GM23338 (cell line): ENCODE measurements around the gene OMD. TPM values are rescaled to one million over a fixed set of nuclear protein-coding genes. Genes with fewer than 3 reads are reported as not detected.

Source experiments
- ATAC-seq: fragments of 200-7000 bp; cut with Tn5 transposase; 3 replicates; pipeline ENCODE4 v1.9.1; 2020
- DNase-seq: peaks from one replicate; pipeline ENCODE4 v3.0.0-alpha.2; 2015; ENCODE audit warnings: low spot score
- H2AFZ ChIP-seq: fragments of 200-600 bp; sonication (generic); 2 replicates; pipeline ENCODE4 v1.8.0; 2016; ENCODE audit warnings: antibody characterized with exemption, mild to moderate bottlenecking, moderate library complexity
- H3F3A ChIP-seq: fragments of 200-600 bp; sonication (generic); replicated peaks from 2 replicates; pipeline ENCODE4 v1.8.0; 2017; ENCODE audit warnings: antibody characterized with exemption, mixed run types, low read depth
- H3K27ac ChIP-seq: fragments of 200-600 bp; sonication (generic); 2 replicates; pipeline ENCODE4 v1.6.1; 2016; ENCODE audit warnings: low read depth
- H3K27me3 ChIP-seq: fragments of 200-600 bp; sonication (generic); 2 replicates; pipeline ENCODE4 v1.8.0; 2016; ENCODE audit warnings: mild to moderate bottlenecking, mixed run types, moderate library complexity; ENCODE audit not compliant: insufficient read depth
- H3K36me3 ChIP-seq: fragments of 200-600 bp; sonication (generic); 2 replicates; pipeline ENCODE4 v1.8.0; 2016; ENCODE audit warnings: mild to moderate bottlenecking; ENCODE audit not compliant: insufficient read depth
- H3K4me1 ChIP-seq: fragments of 200-600 bp; sonication (generic); 2 replicates; pipeline ENCODE4 v1.8.0; 2016; ENCODE audit warnings: mild to moderate bottlenecking, moderate library complexity; ENCODE audit not compliant: insufficient read depth
- H3K4me2 ChIP-seq: fragments of 200-600 bp; sonication (generic); 2 replicates; pipeline ENCODE4 v1.7.1; 2017; ENCODE audit warnings: mixed run types
- H3K4me3 ChIP-seq: fragments of 200-600 bp; sonication (generic); 2 replicates; pipeline ENCODE4 v1.6.1; 2016; ENCODE audit warnings: mixed run types
- H3K79me2 ChIP-seq: fragments of 200-600 bp; sonication (generic); replicated peaks from 2 replicates; pipeline ENCODE4 v1.8.0; 2017; ENCODE audit warnings: mild to moderate bottlenecking; ENCODE audit not compliant: insufficient read depth
- H3K9me2 ChIP-seq: fragments of 200-600 bp; sonication (generic); 2 replicates; pipeline ENCODE4 v1.8.0; 2017; ENCODE audit not compliant: insufficient read depth
- H4K20me1 ChIP-seq: fragments of 200-600 bp; sonication (generic); replicated peaks from 2 replicates; pipeline ENCODE4 v1.8.0; 2017; ENCODE audit warnings: mild to moderate bottlenecking; ENCODE audit not compliant: insufficient read depth
- H3K27ac Mint-ChIP-seq: 2 replicates; pipeline ENCODE4 v1.8.0; 2020; ENCODE audit warnings: inconsistent platforms, mild to moderate bottlenecking, moderate library complexity, mixed read lengths
- H3K27me3 Mint-ChIP-seq: 3 replicates; pipeline ENCODE4 v1.8.0; 2022; ENCODE audit warnings: low read depth, mild to moderate bottlenecking, moderate library complexity, mixed read lengths, inconsistent platforms; ENCODE audit not compliant: insufficient read depth, poor library complexity
- H3K36me3 Mint-ChIP-seq: 3 replicates; pipeline ENCODE4 v1.8.0; 2021; ENCODE audit warnings: low read depth, mild to moderate bottlenecking, inconsistent platforms, moderate library complexity, mixed read lengths
- H3K4me1 Mint-ChIP-seq: 3 replicates; pipeline ENCODE4 v1.8.0; 2020; ENCODE audit warnings: mild to moderate bottlenecking, inconsistent platforms, mixed read lengths
- H3K4me3 Mint-ChIP-seq: 3 replicates; pipeline ENCODE4 v1.8.0; 2021; ENCODE audit warnings: moderate library complexity, mild to moderate bottlenecking, inconsistent platforms, mixed read lengths
- H3K9me3 Mint-ChIP-seq: 3 replicates; pipeline ENCODE4 v1.8.0; 2020; ENCODE audit warnings: moderate library complexity, mild to moderate bottlenecking, inconsistent platforms, mixed read lengths
- CTCF ChIP-seq, 2 experiments: fragments of 200-600 bp in 1 of 2; sonication (generic) in 1 of 2; conservative IDR thresholded peaks; 2 replicates each; pipeline versions ENCODE4 v1.5.1 to v1.6.1; 2016 to 2017; ENCODE audit warnings: antibody characterized with exemption in 2 of 2, low read depth in 2 of 2, mild to moderate bottlenecking in 2 of 2, moderate library complexity in 1 of 2
- ETS1 ChIP-seq: IDR thresholded peaks from 2 replicates; pipeline ENCODE4 v1.6.1; 2016; ENCODE audit warnings: antibody characterized with exemption
- EZH2 ChIP-seq: fragments of 200-600 bp; sonication (generic); IDR thresholded peaks from one replicate; pipeline ENCODE4 v1.8.0; 2017; ENCODE audit warnings: antibody characterized with exemption, mild to moderate bottlenecking, low read depth; ENCODE audit not compliant: unreplicated experiment
- EZH2phosphoT487 ChIP-seq: fragments of 200-600 bp; sonication (generic); IDR thresholded peaks from one replicate; pipeline ENCODE4 v1.8.1; 2018; ENCODE audit warnings: antibody characterized with exemption; ENCODE audit not compliant: unreplicated experiment
- JUNB ChIP-seq: IDR thresholded peaks from one replicate; pipeline ENCODE4 v1.6.1; 2016; ENCODE audit warnings: antibody characterized with exemption; ENCODE audit not compliant: unreplicated experiment
- NANOG ChIP-seq: IDR thresholded peaks from 2 replicates; pipeline ENCODE4 v1.6.1; 2016; ENCODE audit warnings: antibody characterized with exemption, borderline replicate concordance
- POLR2AphosphoS5 ChIP-seq: IDR thresholded peaks from 2 replicates; pipeline ENCODE4 v1.6.1; 2016; ENCODE audit warnings: antibody characterized with exemption, low read depth
- REST ChIP-seq: IDR thresholded peaks from one replicate; pipeline ENCODE4 v1.6.1; 2018; ENCODE audit warnings: antibody characterized with exemption; ENCODE audit not compliant: unreplicated experiment
- STAT1 ChIP-seq: IDR thresholded peaks from one replicate; pipeline ENCODE4 v1.6.1; 2016; ENCODE audit warnings: antibody characterized with exemption; ENCODE audit not compliant: unreplicated experiment
- ZNF114 ChIP-seq: fragments of 250-450 bp; sonication (Bioruptor Pico); IDR thresholded peaks from 2 replicates; pipeline ENCODE4 v1.5.0; 2020; ENCODE audit warnings: mild to moderate bottlenecking, moderate library complexity
- polyA plus RNA-seq: library from polyadenylated mRNA; unstranded; fragments of >200 nt; fragmentation: Nextera tagmentation; extraction: Ambion mirVana; gene quantifications from 2 replicates; pipeline ENCODE4 v1.2.1, GENCODE V29; 2016
- total RNA-seq: library from RNA; depleted of rRNA; stranded (reverse); fragments of >200 nt; shearing (Covaris generic); gene quantifications from 2 replicates; pipeline ENCODE4 v1.2.3, GENCODE V29; 2014

OMD gene
- total and polyA plus RNA-seq, 2 experiments from 2014 or later, result 1.1 TPM; not detected in 1

- H3K4me3 Mint-ChIP-seq, result no peak overlapping the region
- H3K4me1 Mint-ChIP-seq, result no peaks in the 10 kb centered on the region
- Histone ChIP-seq H3K27me3 (no peaks in the 10 kb centered on the region), H3K4me3 (no peak overlapping the region), H3K4me1 (no peaks in the 10 kb centered on the region), H3K4me2 (no peak overlapping the region), H3F3A (no peaks in the 10 kb centered on the region), H4K20me1 (no peaks in the 10 kb centered on the region), H2AFZ (no peak overlapping the region), H3K27ac (no peak overlapping the region), H3K36me3 (no peaks in the 10 kb centered on the region), H3K79me2 (no peaks in the 10 kb centered on the region), H3K9me2 (no peaks in the 10 kb centered on the region)
- DNase-seq (no peak), ATAC-seq (no peak)
- H3K36me3 Mint-ChIP-seq, result no peaks in the 10 kb centered on the region; the same call in 2 of the 3 replicates
- no peaks in the 10 kb centered on the region for H3K27me3 Mint-ChIP-seq
- no peak for TF ChIP-seq ZNF114
- TF ChIP-seq CTCF (conservative IDR thresholded peaks at IDR 0.05; ENCODE audit: low read depth in 2 of 2), result no peak
- no peak for TF ChIP-seq ETS1
- TF ChIP-seq EZH2, result no peak
- no peak for TF ChIP-seq NANOG
- no peak for TF ChIP-seq REST
- no peak for TF ChIP-seq POLR2AphosphoS5
- no peak for TF ChIP-seq EZH2phosphoT487
- no peak for TF ChIP-seq STAT1
- H3K27ac Mint-ChIP-seq, result no peak overlapping the region
- no peaks in the 10 kb centered on the region; the same call in 2 of the 3 replicates for H3K9me3 Mint-ChIP-seq
These were observed 28.7 kb downstream of the OMD start for GRCh38 chr9:92395617-92396016.

GRCh38 chr9:92393686-92394085 is 30.6 kb downstream of the OMD start:
- H3K79me2 ChIP-seq, result no peaks in the 10 kb centered on the region
- H3K4me2 ChIP-seq, result no peak overlapping the region
- TF ChIP-seq ZNF114 (no peak), REST (no peak), JUNB (no peak)
- ATAC-seq (no peak), DNase-seq (no peak)
- no peaks in the 10 kb centered on the region; the same call in 2 of the 3 replicates for H3K9me3 Mint-ChIP-seq
- H4K20me1 ChIP-seq, result no peaks in the 10 kb centered on the region
- H3K27me3 ChIP-seq, result no peaks in the 10 kb centered on the region
- H3K27me3 Mint-ChIP-seq, result no peaks in the 10 kb centered on the region
- no peak overlapping the region for H2AFZ ChIP-seq
- no peak overlapping the region for H3K27ac ChIP-seq
- H3K36me3 Mint-ChIP-seq, result no peaks in the 10 kb centered on the region; the same call in 2 of the 3 replicates
- H3K4me3 Mint-ChIP-seq, result no peak overlapping the region
- no peaks in the 10 kb centered on the region for H3F3A ChIP-seq
- H3K4me1 ChIP-seq, result no peaks in the 10 kb centered on the region
- H3K9me2 ChIP-seq, result no peaks in the 10 kb centered on the region
- no peak overlapping the region for H3K4me3 ChIP-seq
- no peak overlapping the region for H3K27ac Mint-ChIP-seq
- no peaks in the 10 kb centered on the region for H3K36me3 ChIP-seq
- no peaks in the 10 kb centered on the region for H3K4me1 Mint-ChIP-seq
